ENCODE data around the gene SFRP2.

DNA sequence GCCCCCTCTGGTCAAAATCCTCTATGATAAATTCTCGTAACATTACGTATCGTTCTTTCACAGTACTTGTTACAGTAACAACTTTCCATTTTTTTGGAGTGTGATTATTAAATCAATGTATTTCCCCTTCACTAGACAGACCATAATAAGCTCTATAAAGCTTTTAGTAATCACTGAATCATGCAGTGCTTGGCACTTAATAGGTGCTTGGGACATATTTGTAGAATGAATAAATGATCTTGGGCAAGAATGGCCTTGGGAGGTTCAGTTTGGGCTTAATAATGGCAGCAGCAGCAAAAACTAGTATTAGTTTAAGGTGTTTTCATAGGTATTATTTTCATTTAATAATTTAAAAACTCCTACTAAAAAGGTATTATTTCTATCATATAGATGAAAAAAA lies 33.4 kb upstream of the SFRP2 start:
- TF ChIP-seq, protein P1, sequence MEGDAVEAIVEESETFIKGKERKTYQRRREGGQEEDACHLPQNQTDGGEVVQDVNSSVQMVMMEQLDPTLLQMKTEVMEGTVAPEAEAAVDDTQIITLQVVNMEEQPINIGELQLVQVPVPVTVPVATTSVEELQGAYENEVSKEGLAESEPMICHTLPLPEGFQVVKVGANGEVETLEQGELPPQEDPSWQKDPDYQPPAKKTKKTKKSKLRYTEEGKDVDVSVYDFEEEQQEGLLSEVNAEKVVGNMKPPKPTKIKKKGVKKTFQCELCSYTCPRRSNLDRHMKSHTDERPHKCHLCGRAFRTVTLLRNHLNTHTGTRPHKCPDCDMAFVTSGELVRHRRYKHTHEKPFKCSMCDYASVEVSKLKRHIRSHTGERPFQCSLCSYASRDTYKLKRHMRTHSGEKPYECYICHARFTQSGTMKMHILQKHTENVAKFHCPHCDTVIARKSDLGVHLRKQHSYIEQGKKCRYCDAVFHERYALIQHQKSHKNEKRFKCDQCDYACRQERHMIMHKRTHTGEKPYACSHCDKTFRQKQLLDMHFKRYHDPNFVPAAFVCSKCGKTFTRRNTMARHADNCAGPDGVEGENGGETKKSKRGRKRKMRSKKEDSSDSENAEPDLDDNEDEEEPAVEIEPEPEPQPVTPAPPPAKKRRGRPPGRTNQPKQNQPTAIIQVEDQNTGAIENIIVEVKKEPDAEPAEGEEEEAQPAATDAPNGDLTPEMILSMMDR (IDR thresholded peaks at IDR 0.05): no peak
- no peak for TF ChIP-seq POLR2A (IDR thresholded peaks at IDR 0.05)

Measured in uterus (tissue), 2 donors.